ENCODE data around the gene MITF.

DNA sequence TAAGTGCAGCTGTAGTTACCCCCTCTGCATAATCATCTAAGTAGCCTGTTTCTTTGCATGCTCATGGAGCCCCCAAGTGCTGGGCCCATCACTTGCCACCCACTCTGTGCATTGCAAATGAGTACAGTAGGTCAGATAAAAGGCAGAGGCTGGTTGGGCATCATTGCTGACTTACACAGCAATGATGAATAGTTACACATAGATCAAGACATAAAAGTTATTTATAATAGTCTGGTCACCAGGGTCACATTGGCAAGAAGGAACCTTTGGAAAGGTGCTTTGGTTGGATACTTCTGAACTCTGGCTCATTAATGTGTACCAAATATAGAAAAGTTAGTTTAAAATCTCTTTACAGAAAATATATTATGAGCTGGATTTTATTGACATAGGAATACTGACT is 111.6 kb downstream of the MITF start:
- TF ChIP-seq POLR2A (IDR thresholded peaks at IDR 0.05), result no peak
- TF ChIP-seq, protein P1, sequence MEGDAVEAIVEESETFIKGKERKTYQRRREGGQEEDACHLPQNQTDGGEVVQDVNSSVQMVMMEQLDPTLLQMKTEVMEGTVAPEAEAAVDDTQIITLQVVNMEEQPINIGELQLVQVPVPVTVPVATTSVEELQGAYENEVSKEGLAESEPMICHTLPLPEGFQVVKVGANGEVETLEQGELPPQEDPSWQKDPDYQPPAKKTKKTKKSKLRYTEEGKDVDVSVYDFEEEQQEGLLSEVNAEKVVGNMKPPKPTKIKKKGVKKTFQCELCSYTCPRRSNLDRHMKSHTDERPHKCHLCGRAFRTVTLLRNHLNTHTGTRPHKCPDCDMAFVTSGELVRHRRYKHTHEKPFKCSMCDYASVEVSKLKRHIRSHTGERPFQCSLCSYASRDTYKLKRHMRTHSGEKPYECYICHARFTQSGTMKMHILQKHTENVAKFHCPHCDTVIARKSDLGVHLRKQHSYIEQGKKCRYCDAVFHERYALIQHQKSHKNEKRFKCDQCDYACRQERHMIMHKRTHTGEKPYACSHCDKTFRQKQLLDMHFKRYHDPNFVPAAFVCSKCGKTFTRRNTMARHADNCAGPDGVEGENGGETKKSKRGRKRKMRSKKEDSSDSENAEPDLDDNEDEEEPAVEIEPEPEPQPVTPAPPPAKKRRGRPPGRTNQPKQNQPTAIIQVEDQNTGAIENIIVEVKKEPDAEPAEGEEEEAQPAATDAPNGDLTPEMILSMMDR (IDR thresholded peaks at IDR 0.05), result no peak

Measured in right lobe of liver (tissue), 4 donors.